Spleen (tissue), 11 donors: ENCODE measurements around the gene ATP6V0B. TPM values are rescaled to one million over a fixed set of nuclear protein-coding genes. Genes with fewer than 3 reads are reported as not detected.

Experiments
- DNase-seq: peaks from one replicate; pipeline ENCODE4 v3.0.0-alpha.2; 2020
- H3K27ac ChIP-seq, 8 donors: fragments of 200-600 bp; sonication (generic) in 7 of 8; 1 replicate in 4 of 8; 2 replicates in 4 of 8; pipeline versions ENCODE4 v1.5.0 to v1.8.0; 2016 to 2021; ENCODE audit warnings: inconsistent platforms in 4 of 8, mild to moderate bottlenecking in 4 of 8, moderate library complexity in 1 of 8
- H3K27me3 ChIP-seq, 7 donors: fragments of 200-600 bp; sonication (generic) in 6 of 7; replicated peaks in 1 of 7; 1 replicate in 4 of 7; 2 replicates in 3 of 7; pipeline versions ENCODE4 v1.5.0 to v1.8.0; 2016 to 2021; ENCODE audit warnings: inconsistent platforms in 3 of 7, mild to moderate bottlenecking in 1 of 7
- H3K36me3 ChIP-seq, 6 donors: fragments of 200-600 bp; sonication (generic) in 5 of 6; 1 replicate in 4 of 6; 2 replicates in 2 of 6; pipeline versions ENCODE4 v1.5.0 to v1.8.0; 2016 to 2021; ENCODE audit warnings: inconsistent platforms in 2 of 6
- H3K4me1 ChIP-seq, 6 donors: fragments of 200-600 bp; sonication (generic) in 5 of 6; 1 replicate in 3 of 6; 2 replicates in 3 of 6; pipeline versions ENCODE4 v1.5.0 to v1.8.0; 2016 to 2021; ENCODE audit warnings: inconsistent platforms in 3 of 6
- H3K4me3 ChIP-seq, 8 donors: fragments of 200-600 bp; sonication (generic) in 7 of 8; 1 replicate in 4 of 8; 2 replicates in 4 of 8; pipeline versions ENCODE4 v1.5.0 to v1.8.0; 2016 to 2021; ENCODE audit warnings: inconsistent platforms in 4 of 8, mild to moderate bottlenecking in 4 of 8, moderate library complexity in 2 of 8
- H3K9me3 ChIP-seq, 8 donors: fragments of 200-600 bp; sonication (generic) in 7 of 8; 1 replicate in 4 of 8; 2 replicates in 4 of 8; pipeline versions ENCODE4 v1.5.0 to v1.8.0; 2016 to 2021; ENCODE audit warnings: inconsistent platforms in 4 of 8
- CTCF ChIP-seq, 11 experiments: fragments of 200-600 bp in 7 of 11; fragments of 450-650 bp in 4 of 11; sonication (generic) in 4 of 11; IDR thresholded peaks in 8 of 11; conservative IDR thresholded peaks in 3 of 11; 1 replicate in 7 of 11; 2 replicates in 4 of 11; pipeline versions ENCODE4 v1.4.0 to v1.8.0; 2016 to 2021; ENCODE audit warnings: antibody characterized with exemption in 11 of 11, inconsistent platforms in 4 of 11, mild to moderate bottlenecking in 1 of 11
- POLR2A ChIP-seq, 3 donors: fragments of 450-650 bp; IDR thresholded peaks; one replicate each; pipeline ENCODE4 v1.5.1; 2017; ENCODE audit warnings: antibody characterized with exemption in 3 of 3, mild to moderate bottlenecking in 1 of 3
- POLR2AphosphoS5 ChIP-seq, 3 donors: sonication (generic); formaldehyde crosslinking; IDR thresholded peaks; one replicate each; pipeline ENCODE4 v1.5.1; 2017; ENCODE audit warnings: antibody characterized with exemption in 3 of 3
- WGBS, 5 donors: extraction: QIAGEN DNeasy Blood & Tissue Kit in 3 of 5; methylation state at CpG; one replicate each; pipeline versions ENCODE4 v1.1.5 to v1.1.7; 2013 to 2018; 5-methylcytosine and 5-hydroxymethylcytosine counted together
- intact Hi-C: fragments of 100-400 bp; cut with DNase I; formaldehyde crosslinking; loops from one replicate; pipeline ENCODE4 v1.15.0; 2023; ENCODE audit warnings: low total_unique reads
- polyA plus RNA-seq, 3 donors: library from polyadenylated mRNA; stranded (reverse); fragments of 200-250 nt; gene quantifications; one replicate each; pipeline ENCODE4 v1.2.1, GENCODE V29; 2013
- total RNA-seq, 7 donors: library from RNA; depleted of rRNA in 3 of 7; stranded (reverse); fragments of >200 nt in 3 of 7; fragmentation: NEBNext Ultra II Directional in 4 of 7; extraction: Animal tissue kit (Norgen Biotek cat#: 25700) in 4 of 7; gene quantifications; one replicate each; pipeline versions ENCODE4 v1.1.0 to v1.2.1, GENCODE V29; 2016 to 2021
- donor health status: healthy with polysubstance abuse.
- donor health status: DM: no; HTN: no; CAD: no; lungs with moderate emphysema.
- donor health status: DM: no; HTN: no; CAD: no.
- donor health status: Bipolar disorder and iron deficiency.
- donor health status: healthy.
- donor health status: DM: no; HTN: no; CAD: no.
- donor health status: DM: yes; HTN: yes; CAD: no.

Gene ATP6V0B
- total and polyA plus RNA-seq, 10 donors: 124 to 219 (median 177) TPM

- TF ChIP-seq CTCF (IDR thresholded peaks at IDR 0.05 in 8 of 11, conservative IDR thresholded peaks at IDR 0.05 in 3 of 11) (no peak), POLR2AphosphoS5 (IDR thresholded peaks at IDR 0.05) (no peak), POLR2A (IDR thresholded peaks at IDR 0.05) (no peak)
- Histone ChIP-seq H3K27me3 (no peaks in the 10 kb centered on the region), H3K27ac (no peak overlapping the region), H3K4me3 (no peak overlapping the region), H3K36me3 (no peaks in the 10 kb centered on the region), H3K4me1 (peaks cover 0 to 12% (median 0%) of the 10 kb centered on the region in 6 donors), H3K9me3 (no peaks in the 10 kb centered on the region)
- 79 to 91% (median 87%) methylated on average over 4 to 6 of the region's 6 CpGs for WGBS, 5 donors
- intact Hi-C loops: no loop called here
- no peak for DNase-seq
These were observed 45.7 kb downstream of the ATP6V0B start for GRCh38 chr1:44020464-44020863.

GRCh38 chr1:44021156-44021555 is 46.4 kb downstream of the ATP6V0B start:
- no peak overlapping the region for H3K27ac ChIP-seq
- TF ChIP-seq POLR2AphosphoS5 (IDR thresholded peaks at IDR 0.05) (no peak), POLR2A (IDR thresholded peaks at IDR 0.05) (no peak), CTCF (IDR thresholded peaks at IDR 0.05 in 8 of 11, conservative IDR thresholded peaks at IDR 0.05 in 3 of 11) (no peak)
- H3K9me3 ChIP-seq: no peaks in the 10 kb centered on the region
- intact Hi-C loops: no loop called here
- no peak overlapping the region for H3K4me3 ChIP-seq
- H3K4me1 ChIP-seq: peaks cover 0 to 19% (median 1%) of the 10 kb centered on the region in 6 donors
- no peak for DNase-seq
- no peaks in the 10 kb centered on the region for H3K36me3 ChIP-seq
- 83 to 96% (median 87%) methylated on average over 4 to 8 of the region's 8 CpGs for WGBS, 5 donors
- no peaks in the 10 kb centered on the region for H3K27me3 ChIP-seq

DNA sequence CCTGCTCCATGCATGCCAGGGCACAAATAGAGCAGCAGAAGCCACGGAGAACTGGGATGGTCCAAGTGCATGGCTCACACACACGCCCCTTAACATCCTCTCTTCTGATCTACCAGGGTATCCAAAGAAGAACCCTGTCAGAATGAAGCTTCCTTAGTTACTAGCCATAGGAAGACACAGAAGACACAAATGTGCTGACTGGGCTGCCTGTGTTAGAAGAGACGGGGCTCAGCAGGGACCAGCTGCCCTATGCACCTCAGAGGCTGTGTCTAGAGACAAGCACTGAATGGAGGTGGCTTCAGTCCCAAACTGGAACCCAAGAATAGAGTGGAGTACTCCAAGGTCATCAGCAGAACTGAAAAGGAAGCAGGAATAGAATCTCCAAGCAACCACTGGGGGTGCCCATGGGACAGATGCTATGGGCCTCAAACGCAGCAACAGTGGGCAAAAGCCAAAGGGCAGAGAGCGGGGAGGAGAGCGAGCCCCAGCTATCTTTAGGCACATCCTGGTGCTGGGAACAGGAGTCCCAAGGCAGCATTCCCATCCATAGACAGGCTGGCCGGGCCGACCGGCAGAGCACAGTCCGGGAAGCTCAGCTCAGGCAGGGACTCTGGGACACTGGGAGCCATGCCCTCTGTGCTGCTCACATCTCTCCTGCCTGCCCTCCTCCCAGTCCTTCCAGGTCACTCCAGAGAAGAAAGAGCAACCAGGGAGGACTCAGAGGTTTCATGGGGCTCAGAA is 47.0 kb downstream of the ATP6V0B start:
- intact Hi-C loops: no loop called here
- Histone ChIP-seq H3K36me3 (no peaks in the 10 kb centered on the region), H3K27me3 (no peaks in the 10 kb centered on the region), H3K4me3 (no peak overlapping the region), H3K27ac (no peak overlapping the region), H3K4me1 (peaks cover 0 to 21% (median 1%) of the 10 kb centered on the region in 6 donors), H3K9me3 (no peaks in the 10 kb centered on the region)
- no peak for DNase-seq
- TF ChIP-seq POLR2AphosphoS5 (IDR thresholded peaks at IDR 0.05) (no peak), POLR2A (IDR thresholded peaks at IDR 0.05) (no peak), CTCF (IDR thresholded peaks at IDR 0.05 in 8 of 11, conservative IDR thresholded peaks at IDR 0.05 in 3 of 11) (no peak)
- WGBS, 5 donors: 88 to 93% (median 90%) methylated on average over 9 to 10 of the region's 10 CpGs

- H3K36me3 ChIP-seq: no peaks in the 10 kb centered on the region
- peaks cover 1 to 27% (median 8%) of the 10 kb centered on the region in 6 donors for H3K4me1 ChIP-seq
- H3K9me3 ChIP-seq: no peaks in the 10 kb centered on the region
- no peak for TF ChIP-seq POLR2A (IDR thresholded peaks at IDR 0.05)
- H3K4me3 ChIP-seq: no peak overlapping the region
- DNase-seq: peak; percentile 67
- intact Hi-C loops: no loop called here
- 87 to 96% (median 91%) methylated on average over 9 to 14 of the region's 14 CpGs for WGBS, 5 donors
- H3K27me3 ChIP-seq: no peaks in the 10 kb centered on the region
- H3K27ac ChIP-seq: peak overlapping the region in 1 of 8 donors; percentile 50
These were observed 49.5 kb downstream of the ATP6V0B start for GRCh38 chr1:44024031-44024902.
